BE2C (cell line): ENCODE data around the gene SLC8A2.

Source experiments
- DNase-seq: peaks from one replicate; pipeline ENCODE4 v3.0.0-alpha.2; 2020
- H3K27me3 ChIP-seq: fragments of 250-450 bp; sonication (Bioruptor Pico); 2 replicates; pipeline ENCODE4 v1.5.1; 2020; ENCODE audit warnings: mild to moderate bottlenecking
- H3K36me3 ChIP-seq: fragments of 250-450 bp; sonication (Bioruptor Pico); 2 replicates; pipeline ENCODE4 v1.5.1; 2020; ENCODE audit warnings: mild to moderate bottlenecking
- H3K4me1 ChIP-seq: fragments of 250-450 bp; sonication (Bioruptor Pico); 2 replicates; pipeline ENCODE4 v1.5.1; 2020
- H3K4me3 ChIP-seq: 2 replicates; pipeline ENCODE4 v1.5.1; 2011; ENCODE audit warnings: low read depth, low read length
- H3K9me3 ChIP-seq: fragments of 250-450 bp; sonication (Bioruptor Pico); 2 replicates; pipeline ENCODE4 v1.5.1; 2020
- CTCF ChIP-seq: IDR thresholded peaks from 2 replicates; pipeline ENCODE4 v1.5.1; 2012; ENCODE audit warnings: mild to moderate bottlenecking, low read depth, low read length

SLC8A2 gene

GRCh38 chr19:47405197-47405550, 66.5 kb downstream of the SLC8A2 start:
- no peak overlapping the region for H3K4me3 ChIP-seq
- H3K27me3 ChIP-seq: no peaks in the 10 kb centered on the region
- no peaks in the 10 kb centered on the region for H3K4me1 ChIP-seq
- TF ChIP-seq CTCF: no peak
- no peaks in the 10 kb centered on the region for H3K9me3 ChIP-seq
- DNase-seq: no peak
- no peaks in the 10 kb centered on the region for H3K36me3 ChIP-seq

GRCh38 chr19:47404334-47405196, 67.1 kb downstream of the SLC8A2 start:
- DNase-seq: no peak
- no peak overlapping the region for H3K4me3 ChIP-seq
- no peak for TF ChIP-seq CTCF
- H3K9me3 ChIP-seq: no peaks in the 10 kb centered on the region
- no peaks in the 10 kb centered on the region for H3K36me3 ChIP-seq
- no peaks in the 10 kb centered on the region for H3K27me3 ChIP-seq
- H3K4me1 ChIP-seq: no peaks in the 10 kb centered on the region

- Histone ChIP-seq H3K4me1 (no peaks in the 10 kb centered on the region), H3K4me3 (no peak overlapping the region), H3K27me3 (no peaks in the 10 kb centered on the region), H3K36me3 (no peaks in the 10 kb centered on the region), H3K9me3 (no peaks in the 10 kb centered on the region)
- DNase-seq: no peak
- TF ChIP-seq CTCF: no peak
Observed at GRCh38 chr19:47402504-47402903, 69.2 kb downstream of the SLC8A2 start.

DNA sequence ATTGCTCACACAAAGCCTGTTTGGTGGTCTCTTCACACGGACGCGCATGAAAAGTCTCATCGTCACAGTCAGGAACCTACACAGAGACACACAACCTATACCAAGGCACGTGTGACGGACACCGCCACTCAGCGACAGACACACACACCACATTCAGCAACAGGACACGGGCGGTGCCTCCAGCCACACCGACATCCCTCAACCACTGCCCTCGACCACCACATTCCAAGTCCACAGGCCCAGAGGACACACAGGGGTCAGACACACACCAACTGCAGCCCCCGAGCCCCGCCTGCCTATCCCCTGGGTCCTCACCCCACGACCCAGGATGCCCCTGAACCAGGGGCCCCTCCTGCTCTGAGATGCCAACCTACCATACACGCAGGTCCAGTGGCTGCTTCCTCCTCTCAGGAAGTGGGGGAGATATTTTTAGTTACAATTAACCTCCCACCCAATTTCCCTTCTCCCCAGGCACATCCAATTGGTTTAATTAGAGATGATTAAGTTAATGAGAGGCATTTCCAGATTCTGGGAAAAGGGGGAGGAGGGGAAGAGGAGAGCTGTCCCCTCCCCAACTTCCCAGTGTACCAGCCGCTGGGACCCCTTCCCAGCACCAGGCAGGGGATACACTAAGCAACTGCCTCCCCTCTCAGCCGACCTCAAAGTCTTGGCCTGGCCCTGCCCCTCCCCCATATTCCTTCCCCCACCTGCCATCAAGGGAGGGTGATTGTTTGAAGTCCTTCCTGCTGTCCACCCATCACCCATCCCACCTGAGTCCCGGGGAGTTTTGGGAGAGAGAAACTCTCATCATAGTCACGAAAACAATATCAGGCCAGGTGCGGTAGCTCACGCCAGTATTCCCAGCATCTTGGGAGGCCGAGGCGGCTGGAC, 72.7 kb downstream of the SLC8A2 start:
- H3K36me3 ChIP-seq: no peaks in the 10 kb centered on the region
- no peak overlapping the region for H3K4me3 ChIP-seq
- no peaks in the 10 kb centered on the region for H3K4me1 ChIP-seq
- no peaks in the 10 kb centered on the region for H3K27me3 ChIP-seq
- no peak for TF ChIP-seq CTCF
- no peak for DNase-seq
- no peaks in the 10 kb centered on the region for H3K9me3 ChIP-seq

DNA sequence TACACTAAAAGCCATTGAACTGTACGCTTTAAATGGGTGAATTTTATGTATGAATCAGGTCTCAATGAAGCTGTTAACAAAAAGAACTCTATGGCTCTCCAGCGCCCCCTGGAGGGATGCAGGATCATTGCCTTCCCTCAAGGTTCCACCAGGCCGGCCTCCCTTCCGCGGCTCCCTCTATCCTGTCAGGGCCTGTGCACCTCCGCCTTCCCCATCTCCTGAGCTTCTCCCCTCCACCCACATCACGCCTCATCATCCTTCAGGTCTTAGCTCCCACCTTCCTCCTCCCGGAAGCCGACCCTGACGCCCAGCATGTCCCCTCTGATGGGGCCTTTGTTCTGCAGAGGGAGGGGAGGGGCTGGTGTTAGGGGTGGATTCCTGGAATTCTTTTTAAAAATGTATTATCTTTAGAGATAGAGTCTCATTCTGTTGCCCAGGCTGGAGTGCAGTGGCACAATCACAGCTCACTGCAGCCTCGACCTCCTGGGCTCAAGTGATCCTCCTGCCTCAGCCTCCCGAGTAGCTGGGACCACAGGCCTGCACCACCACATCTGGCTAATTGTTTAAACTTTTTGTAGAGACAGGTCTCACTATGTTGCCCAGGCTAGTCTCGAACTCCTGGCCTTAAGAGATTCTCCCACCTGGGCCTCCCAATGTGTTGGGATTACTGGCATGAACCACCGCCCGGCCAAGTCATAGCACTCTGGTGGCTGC, 80.0 kb downstream of the SLC8A2 start:
- no peaks in the 10 kb centered on the region for H3K4me1 ChIP-seq
- H3K27me3 ChIP-seq: no peaks in the 10 kb centered on the region
- H3K9me3 ChIP-seq: no peaks in the 10 kb centered on the region
- peak; percentile 90 for TF ChIP-seq CTCF
- DNase-seq: peak; percentile 81
- H3K36me3 ChIP-seq: no peaks in the 10 kb centered on the region
- H3K4me3 ChIP-seq: no peak overlapping the region
